Glutamatergic neuron (in vitro differentiated cells): ENCODE measurements around the gene UBLCP1. TPM values are rescaled to one million over a fixed set of nuclear protein-coding genes. Genes with fewer than 3 reads are reported as not detected.
A peak's percentile ranks its signal among the peaks of the same experiment; 100 is the strongest.

ENCODE experiments used
- DNase-seq: peaks from one replicate; pipeline ENCODE4 v3.0.0; 2022
- H3K27ac Mint-ChIP-seq: one replicate; pipeline ENCODE4 v1.8.0; 2020; ENCODE audit warnings: mild to moderate bottlenecking, mixed read lengths, inconsistent platforms; ENCODE audit not compliant: unreplicated experiment
- H3K27me3 Mint-ChIP-seq: one replicate; pipeline ENCODE4 v1.8.0; 2020; ENCODE audit warnings: mild to moderate bottlenecking, moderate library complexity, mixed read lengths, inconsistent platforms; ENCODE audit not compliant: unreplicated experiment
- H3K36me3 Mint-ChIP-seq: one replicate; pipeline ENCODE4 v1.8.0; 2020; ENCODE audit warnings: mild to moderate bottlenecking, mixed read lengths, inconsistent platforms; ENCODE audit not compliant: unreplicated experiment
- H3K4me1 Mint-ChIP-seq: one replicate; pipeline ENCODE4 v1.8.0; 2020; ENCODE audit warnings: mild to moderate bottlenecking, low read depth, mixed read lengths, inconsistent platforms; ENCODE audit not compliant: unreplicated experiment
- H3K4me3 Mint-ChIP-seq: one replicate; pipeline ENCODE4 v1.8.0; 2020; ENCODE audit warnings: mild to moderate bottlenecking, mixed read lengths, inconsistent platforms; ENCODE audit not compliant: unreplicated experiment
- H3K9me3 Mint-ChIP-seq: one replicate; pipeline ENCODE4 v1.8.0; 2020; ENCODE audit warnings: mild to moderate bottlenecking, moderate library complexity, mixed read lengths, inconsistent platforms; ENCODE audit not compliant: unreplicated experiment
- total RNA-seq: library from RNA; stranded (reverse); fragmentation: NEBNext Ultra II Directional; extraction: Animal tissue kit (Norgen Biotek cat#: 25700); gene quantifications from one replicate; pipeline ENCODE4 v1.2.1, GENCODE V29; 2021; ENCODE audit not compliant: unreplicated experiment
- TF ChIP-seq, protein P1 (sequence below): fragments of 200-600 bp; sonication (generic); IDR thresholded peaks from one replicate; pipeline ENCODE4 v1.5.0; 2021; ENCODE audit not compliant: partially characterized antibody, unreplicated experiment

The UBLCP1 gene
- total RNA-seq, 1 donor from 2014 or later = 24.3 TPM

DNA sequence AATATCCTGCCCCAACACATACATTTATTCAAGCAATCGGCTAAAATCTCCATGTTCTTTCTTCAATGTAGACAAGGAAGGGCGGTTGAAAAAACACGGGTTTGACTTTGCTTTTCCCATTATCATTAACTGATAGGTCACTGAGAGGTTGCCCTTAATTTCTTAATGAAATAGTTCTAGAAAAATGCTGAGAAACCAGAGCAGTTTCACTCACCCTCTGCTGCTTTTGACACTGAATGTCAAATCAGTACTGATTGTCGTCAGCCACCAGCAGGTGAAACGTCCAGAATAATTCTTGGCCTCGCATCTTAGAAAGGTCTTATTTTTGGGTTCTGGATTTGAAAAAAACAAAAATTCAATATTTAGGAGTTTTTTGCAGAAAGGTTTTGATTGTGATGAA lies 59.1 kb downstream of the UBLCP1 start:
- no peak for DNase-seq
- H3K36me3 Mint-ChIP-seq = no peaks in the 10 kb centered on the region
- no peaks in the 10 kb centered on the region for H3K27me3 Mint-ChIP-seq
- no peak overlapping the region for H3K4me3 Mint-ChIP-seq
- H3K9me3 Mint-ChIP-seq = no peaks in the 10 kb centered on the region
- TF ChIP-seq, protein P1, sequence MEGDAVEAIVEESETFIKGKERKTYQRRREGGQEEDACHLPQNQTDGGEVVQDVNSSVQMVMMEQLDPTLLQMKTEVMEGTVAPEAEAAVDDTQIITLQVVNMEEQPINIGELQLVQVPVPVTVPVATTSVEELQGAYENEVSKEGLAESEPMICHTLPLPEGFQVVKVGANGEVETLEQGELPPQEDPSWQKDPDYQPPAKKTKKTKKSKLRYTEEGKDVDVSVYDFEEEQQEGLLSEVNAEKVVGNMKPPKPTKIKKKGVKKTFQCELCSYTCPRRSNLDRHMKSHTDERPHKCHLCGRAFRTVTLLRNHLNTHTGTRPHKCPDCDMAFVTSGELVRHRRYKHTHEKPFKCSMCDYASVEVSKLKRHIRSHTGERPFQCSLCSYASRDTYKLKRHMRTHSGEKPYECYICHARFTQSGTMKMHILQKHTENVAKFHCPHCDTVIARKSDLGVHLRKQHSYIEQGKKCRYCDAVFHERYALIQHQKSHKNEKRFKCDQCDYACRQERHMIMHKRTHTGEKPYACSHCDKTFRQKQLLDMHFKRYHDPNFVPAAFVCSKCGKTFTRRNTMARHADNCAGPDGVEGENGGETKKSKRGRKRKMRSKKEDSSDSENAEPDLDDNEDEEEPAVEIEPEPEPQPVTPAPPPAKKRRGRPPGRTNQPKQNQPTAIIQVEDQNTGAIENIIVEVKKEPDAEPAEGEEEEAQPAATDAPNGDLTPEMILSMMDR = no peak
- peaks cover 1% of the 10 kb centered on the region for H3K4me1 Mint-ChIP-seq
- no peak overlapping the region for H3K27ac Mint-ChIP-seq

DNA sequence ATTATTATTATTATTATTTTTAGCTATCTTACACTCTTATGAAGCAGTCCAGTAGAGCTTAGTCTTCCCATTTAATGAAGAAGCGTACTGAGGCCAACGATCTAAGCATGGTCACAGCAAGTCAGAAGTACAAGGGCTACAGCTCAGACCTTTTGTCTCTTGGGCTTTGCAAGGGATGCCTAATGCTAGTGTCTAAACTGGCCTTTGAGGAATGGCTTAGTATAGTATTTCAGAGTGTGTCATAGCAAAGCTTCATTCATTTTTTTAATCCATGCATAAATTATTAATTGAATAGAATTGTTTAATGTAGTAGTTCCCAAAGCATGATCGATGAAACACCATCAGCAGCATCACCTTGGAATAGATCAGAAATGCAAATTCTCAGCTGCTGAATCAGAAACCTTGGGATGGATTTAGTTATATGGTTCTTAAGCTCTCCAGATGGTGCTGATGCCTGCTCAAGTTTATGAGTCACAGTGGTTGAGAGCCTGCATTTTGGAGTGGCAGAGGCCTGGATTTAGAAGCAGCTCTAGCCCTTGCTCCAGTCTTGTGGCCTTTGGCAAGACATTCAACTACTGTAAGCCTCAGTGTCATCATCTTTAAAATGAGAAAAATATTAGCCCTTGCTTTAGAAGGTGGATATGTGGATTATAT lies 61.1 kb downstream of the UBLCP1 start:
- Mint-ChIP-seq H3K27me3 (no peaks in the 10 kb centered on the region), H3K9me3 (no peaks in the 10 kb centered on the region), H3K36me3 (no peaks in the 10 kb centered on the region), H3K4me1 (peaks cover 1% of the 10 kb centered on the region), H3K27ac (no peak overlapping the region), H3K4me3 (no peak overlapping the region)
- TF ChIP-seq, protein P1 = no peak
- DNase-seq = no peak

DNA sequence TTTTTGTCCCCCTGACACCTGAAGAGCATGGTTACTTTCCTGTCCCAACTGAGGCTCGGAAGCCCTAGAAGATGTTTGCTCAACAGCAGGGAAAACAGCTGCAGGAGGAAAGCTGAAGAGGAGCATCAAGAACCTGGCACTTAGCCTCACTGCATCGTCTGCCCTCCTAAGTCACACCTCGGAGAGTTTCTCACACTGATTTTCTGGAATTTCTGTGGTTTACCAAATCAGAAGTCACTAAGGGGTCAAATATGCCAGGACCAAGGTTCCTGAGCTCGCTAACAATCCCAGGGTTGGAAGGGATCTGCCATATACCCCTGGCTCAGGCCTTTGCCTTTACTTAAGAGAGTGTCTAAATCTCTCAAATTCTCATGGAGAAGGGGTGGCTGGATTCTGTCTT lies 61.9 kb downstream of the UBLCP1 start:
- Mint-ChIP-seq H3K4me1 (no peaks in the 10 kb centered on the region), H3K9me3 (no peaks in the 10 kb centered on the region), H3K4me3 (no peak overlapping the region), H3K36me3 (no peaks in the 10 kb centered on the region), H3K27me3 (no peaks in the 10 kb centered on the region), H3K27ac (no peak overlapping the region)
- DNase-seq = no peak
- TF ChIP-seq, protein P1 = no peak

DNA sequence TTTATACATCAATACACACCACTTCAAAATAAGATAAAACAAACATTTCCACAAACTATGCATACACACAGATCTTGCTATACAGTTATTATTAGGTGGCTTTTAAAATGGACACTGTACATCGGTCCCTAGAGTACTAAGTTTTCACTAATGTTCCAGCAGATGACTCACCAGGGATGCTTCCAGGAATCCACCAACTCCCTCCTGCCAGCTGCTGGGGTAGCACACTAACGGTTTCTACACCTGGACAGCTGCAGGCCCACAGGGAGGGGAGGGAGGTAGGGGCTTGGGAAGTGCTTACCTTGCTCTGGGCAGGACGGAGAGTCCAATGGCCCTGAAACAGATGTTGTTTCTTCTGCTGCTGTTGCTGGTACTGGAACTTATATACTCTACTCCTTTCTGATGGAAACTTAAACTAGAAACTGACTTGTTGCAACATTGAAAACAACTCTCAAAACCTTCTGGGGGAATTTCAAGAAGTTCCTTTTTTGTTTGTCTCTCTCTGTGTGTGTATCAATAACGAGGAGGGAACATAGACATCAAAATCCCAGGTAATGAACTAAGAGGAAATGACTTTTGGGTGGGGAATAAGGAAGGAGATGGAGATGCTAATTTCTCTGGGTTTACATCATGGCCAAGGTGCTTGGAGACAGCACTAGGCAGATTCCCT lies 67.2 kb downstream of the UBLCP1 start, which contains the start of gene IL12B:
Gene IL12B (minus strand): TSS at position 357 of the 670 bp plus-strand sequence. CDS start 3,705 bp downstream, outside the sequence.
- Mint-ChIP-seq H3K4me3 (peak within 1 kb of the TSS; percentile 55), H3K27me3 (peaks cover 3% of the 10 kb centered on the region), H3K27ac (no peak within 1 kb of the TSS)

More for the DNA sequence above, 67.2 kb downstream of the UBLCP1 start, which contains the start of gene IL12B:
- no peaks in the 10 kb centered on the region for H3K36me3 Mint-ChIP-seq
- TF ChIP-seq, protein P1 = no peak
- H3K4me1 Mint-ChIP-seq = no peaks in the 10 kb centered on the region
- DNase-seq = no peak
- H3K9me3 Mint-ChIP-seq = peaks cover 2% of the 10 kb centered on the region
